Loucy (cell line): ENCODE results near the gene SLC25A11.
"Not testable (repeated sequence)": the region's sequence is repeated elsewhere in the genome, so short reads cannot be mapped to it uniquely, and the experiment has no call there.

ENCODE experiments used
- H2AFZ ChIP-seq: fragments of 200-600 bp; sonication (generic); 2 replicates; pipeline ENCODE4 v1.6.0; 2016; ENCODE audit warnings: antibody characterized with exemption, mild to moderate bottlenecking, low read length, moderate library complexity
- H3F3A ChIP-seq: fragments of 200-600 bp; 2 replicates; pipeline ENCODE4 v1.6.0; 2016; ENCODE audit warnings: antibody characterized with exemption, low read depth, mild to moderate bottlenecking
- H3K27me3 ChIP-seq: fragments of 200-600 bp; sonication (generic); 2 replicates; pipeline ENCODE4 v1.6.1; 2014; ENCODE audit warnings: low read length, mild to moderate bottlenecking; ENCODE audit not compliant: insufficient read depth, poor library complexity, severe bottlenecking
- H3K36me3 ChIP-seq: fragments of 200-600 bp; sonication (generic); 2 replicates; pipeline ENCODE4 v1.6.1; 2016; ENCODE audit warnings: low read length; ENCODE audit not compliant: insufficient read depth
- H3K4me1 ChIP-seq: fragments of 200-600 bp; sonication (generic); 2 replicates; pipeline ENCODE4 v1.5.1; 2014; ENCODE audit warnings: low read length, mild to moderate bottlenecking; ENCODE audit not compliant: insufficient read depth, poor library complexity, severe bottlenecking
- H3K4me2 ChIP-seq: fragments of 200-600 bp; sonication (generic); 2 replicates; pipeline ENCODE4 v1.6.0; 2014; ENCODE audit warnings: antibody characterized with exemption, low read length, low read depth, mild to moderate bottlenecking; ENCODE audit not compliant: poor library complexity, severe bottlenecking
- H3K4me3 ChIP-seq: fragments of 200-600 bp; sonication (generic); 2 replicates; pipeline ENCODE4 v1.5.1; 2014; ENCODE audit warnings: low read length, mild to moderate bottlenecking, mixed read lengths; ENCODE audit not compliant: poor library complexity, severe bottlenecking
- H3K79me2 ChIP-seq: fragments of 200-600 bp; sonication (generic); 2 replicates; pipeline ENCODE4 v1.6.1; 2014; ENCODE audit warnings: low read length; ENCODE audit not compliant: insufficient read depth
- H3K9ac ChIP-seq: fragments of 200-600 bp; sonication (generic); 2 replicates; pipeline ENCODE4 v1.6.0; 2014; ENCODE audit warnings: mild to moderate bottlenecking, low read depth, low read length, moderate library complexity; ENCODE audit not compliant: poor library complexity, severe bottlenecking
- H3K9me2 ChIP-seq: fragments of 200-600 bp; sonication (generic); replicated peaks from 2 replicates; pipeline ENCODE4 v1.6.1; 2016; ENCODE audit warnings: low read depth, low read length, mixed read lengths
- H3K9me3 ChIP-seq: fragments of 200-600 bp; sonication (generic); 2 replicates; pipeline ENCODE4 v1.6.1; 2014; ENCODE audit warnings: mild to moderate bottlenecking, antibody characterized with exemption, low read length, low read depth; ENCODE audit not compliant: insufficient read depth
- H4K20me1 ChIP-seq: fragments of 200-600 bp; sonication (generic); 2 replicates; pipeline ENCODE4 v1.6.0; 2014; ENCODE audit warnings: antibody characterized with exemption, low read length, mild to moderate bottlenecking; ENCODE audit not compliant: insufficient read depth, poor library complexity, severe bottlenecking
- CTCF ChIP-seq: fragments of 200-600 bp; sonication (generic); conservative IDR thresholded peaks from 2 replicates; pipeline ENCODE4 v1.5.1; 2014; ENCODE audit warnings: mild to moderate bottlenecking, antibody characterized with exemption, low read length
- EZH2phosphoT487 ChIP-seq: fragments of 200-600 bp; IDR thresholded peaks from 2 replicates; pipeline ENCODE4 v1.6.1; 2018; ENCODE audit warnings: antibody characterized with exemption, mild to moderate bottlenecking, moderate library complexity, borderline replicate concordance

SLC25A11 gene

GRCh38 chr17:4908711-4909496 lies 30.9 kb downstream of the SLC25A11 start:
- Histone ChIP-seq H3K4me1 (peaks cover 6% of the 10 kb centered on the region), H2AFZ (peak overlapping the region; percentile 61), H3K4me2 (peak overlapping the region; percentile 57), H3K9ac (no peak overlapping the region), H3K9me3 (no peaks in the 10 kb centered on the region), H3K36me3 (no peaks in the 10 kb centered on the region), H3K4me3 (no peak overlapping the region), H3F3A (no peaks in the 10 kb centered on the region), H3K79me2 (no peaks in the 10 kb centered on the region), H3K9me2 (no peaks in the 10 kb centered on the region), H3K27me3 (no peaks in the 10 kb centered on the region), H4K20me1 (no peaks in the 10 kb centered on the region)
- TF ChIP-seq CTCF (peak; percentile 87), EZH2phosphoT487 (no peak)

- Histone ChIP-seq H3K27me3 (no peaks in the 10 kb centered on the region), H3K9ac (no peak overlapping the region), H3K4me2 (no peak overlapping the region), H3F3A (no peaks in the 10 kb centered on the region), H4K20me1 (no peaks in the 10 kb centered on the region), H3K36me3 (no peaks in the 10 kb centered on the region), H3K4me3 (no peak overlapping the region), H3K4me1 (peaks cover 7% of the 10 kb centered on the region), H3K79me2 (no peaks in the 10 kb centered on the region), H3K9me3 (no peaks in the 10 kb centered on the region), H2AFZ (no peak overlapping the region; the same call in 1 of the 2 replicates), H3K9me2 (no peaks in the 10 kb centered on the region)
- no peak for TF ChIP-seq CTCF
- TF ChIP-seq EZH2phosphoT487, result no peak
These were observed 31.5 kb downstream of the SLC25A11 start for GRCh38 chr17:4908301-4908700.

- H3K9ac ChIP-seq, H3K9me3 ChIP-seq, H3K4me3 ChIP-seq, H3K9me2 ChIP-seq, H2AFZ ChIP-seq, H4K20me1 ChIP-seq, H3F3A ChIP-seq, H3K27me3 ChIP-seq, H3K36me3 ChIP-seq, H3K79me2 ChIP-seq, H3K4me2 ChIP-seq: not testable (repeated sequence)
- H3K4me1 ChIP-seq, result peaks cover 14% of the 10 kb centered on the region
These were observed 33.2 kb downstream of the SLC25A11 start for GRCh38 chr17:4906642-4907041.
